Smooth muscle cell of trachea (primary cell): ENCODE results near the gene HTR1E. TPM values are rescaled to one million over a fixed set of nuclear protein-coding genes. Genes with fewer than 3 reads are reported as not detected.

ENCODE experiments used
- total RNA-seq: library from RNA; depleted of rRNA; stranded (reverse); fragments of >200 nt; gene quantifications from 2 replicates; pipeline ENCODE4 v1.2.1, GENCODE V29; 2014

HTR1E gene, protein sequence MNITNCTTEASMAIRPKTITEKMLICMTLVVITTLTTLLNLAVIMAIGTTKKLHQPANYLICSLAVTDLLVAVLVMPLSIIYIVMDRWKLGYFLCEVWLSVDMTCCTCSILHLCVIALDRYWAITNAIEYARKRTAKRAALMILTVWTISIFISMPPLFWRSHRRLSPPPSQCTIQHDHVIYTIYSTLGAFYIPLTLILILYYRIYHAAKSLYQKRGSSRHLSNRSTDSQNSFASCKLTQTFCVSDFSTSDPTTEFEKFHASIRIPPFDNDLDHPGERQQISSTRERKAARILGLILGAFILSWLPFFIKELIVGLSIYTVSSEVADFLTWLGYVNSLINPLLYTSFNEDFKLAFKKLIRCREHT
- not detected in 2 replicates for total RNA-seq

DNA sequence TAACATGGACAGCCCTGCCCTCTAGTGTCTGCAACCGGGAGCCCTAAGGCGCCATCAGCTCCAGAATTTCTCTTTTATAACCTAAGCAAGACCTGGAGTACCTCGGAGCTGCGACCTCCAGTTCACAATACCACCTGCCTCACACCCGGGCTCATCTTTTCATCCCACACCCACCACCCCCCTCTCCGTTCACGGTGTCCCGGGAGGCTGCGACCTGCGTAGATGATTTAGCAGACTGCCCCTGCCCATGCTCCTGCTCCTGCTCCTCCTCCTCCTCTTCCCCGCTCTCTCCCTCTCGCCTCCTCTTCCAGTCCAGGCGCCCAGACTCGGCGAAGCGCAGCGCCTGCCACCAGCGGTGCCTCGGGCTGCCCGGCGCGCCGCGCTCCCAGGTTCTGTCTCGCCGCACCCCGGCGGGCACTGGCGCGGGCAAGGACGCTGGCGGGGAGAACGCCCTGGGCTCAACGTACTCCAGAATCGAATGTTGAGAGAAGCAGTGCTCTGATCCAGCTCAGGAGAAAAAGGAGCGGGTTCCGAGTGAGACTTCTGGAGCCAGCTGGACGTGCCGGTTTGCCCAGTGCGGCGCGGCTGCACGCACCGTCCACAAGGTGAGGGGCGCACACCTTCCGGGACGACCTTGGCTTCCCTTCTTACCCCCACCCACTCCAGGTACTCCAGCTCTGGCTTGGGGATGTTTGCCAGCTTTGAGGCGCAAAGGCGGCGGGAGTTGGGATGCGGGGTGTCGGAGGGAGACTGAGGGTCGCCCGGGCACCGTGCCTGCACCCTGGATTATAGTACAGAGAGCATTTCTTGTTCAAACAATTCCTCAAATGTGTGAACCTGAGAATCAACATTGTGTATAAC, at the start of gene HTR1E:
HTR1E (plus strand) TSS at position 310 of the 861 bp plus-strand sequence. CDS start 77,807 bp downstream, outside the sequence.

Other genes starting within 250 kb of the HTR1E start
- gene CGA, start 157.6 kb downstream of the HTR1E start, total RNA-seq = not detected in 2 replicates
- 30.1 and 34.9 TPM in 2 replicates for gene ZNF292, start 218.0 kb downstream of the HTR1E start, total RNA-seq